ENCODE measurements around the gene CCDC102A.
A peak's percentile ranks its signal among the peaks of the same experiment; 100 is the strongest.

CCDC102A gene

DNA sequence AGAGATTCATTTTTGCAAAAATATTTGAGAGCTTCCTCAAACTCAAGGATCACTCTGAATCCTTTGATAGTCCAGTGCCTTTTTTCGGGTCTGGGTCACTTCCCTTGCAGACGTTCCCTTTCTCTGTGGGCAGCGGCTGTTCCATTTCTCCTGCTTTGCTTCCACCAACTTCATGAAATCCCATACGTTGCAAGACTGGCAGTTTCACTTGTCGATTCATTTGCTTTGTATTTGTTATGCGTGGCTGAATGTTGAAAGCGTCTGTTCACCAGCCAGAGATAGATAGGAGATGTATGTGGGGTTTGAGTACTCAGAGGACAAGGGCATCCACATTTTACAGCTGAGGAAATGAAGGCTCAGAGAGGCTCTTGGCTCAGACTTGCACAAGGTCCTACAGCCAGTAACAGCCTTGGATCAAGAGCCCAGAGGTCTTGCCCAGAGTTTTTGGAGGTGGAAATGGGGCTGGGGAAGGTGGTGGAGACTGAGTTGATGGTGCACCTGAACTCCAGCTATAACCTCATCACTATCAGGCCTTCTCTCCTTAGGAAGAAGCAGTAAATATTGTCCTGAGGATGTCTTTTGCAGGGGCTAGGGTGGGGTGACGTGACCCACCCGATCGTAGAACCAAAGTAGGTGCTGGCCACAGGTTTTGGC lies 1.3 kb upstream of the CCDC102A start:
- no peak for DNase-seq (ENCODE audit: low read depth in 2 of 2)

DNA sequence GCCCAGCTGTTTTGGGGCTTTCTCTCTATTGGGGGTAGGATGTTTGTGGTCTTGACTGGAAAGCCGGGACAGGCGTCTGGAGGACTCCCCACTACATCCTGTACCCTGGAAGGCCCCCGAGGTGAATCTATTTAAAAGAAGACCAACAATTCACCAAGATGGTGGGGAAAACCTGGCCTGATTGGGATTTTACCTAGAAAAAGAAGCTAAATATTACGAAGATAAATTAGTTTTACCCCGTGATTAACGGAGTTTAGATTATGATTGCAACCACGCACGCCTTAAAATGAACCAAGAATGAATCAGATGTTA lies 779 bp upstream of the CCDC102A start:
- no peak for DNase-seq (ENCODE audit: low read depth in 2 of 2)

- peak; percentile 90 to 91 for DNase-seq (ENCODE audit: low read depth in 2 of 2)
These were observed 578 bp downstream of the CCDC102A start for GRCh38 chr16:57535680-57536305.

DNA sequence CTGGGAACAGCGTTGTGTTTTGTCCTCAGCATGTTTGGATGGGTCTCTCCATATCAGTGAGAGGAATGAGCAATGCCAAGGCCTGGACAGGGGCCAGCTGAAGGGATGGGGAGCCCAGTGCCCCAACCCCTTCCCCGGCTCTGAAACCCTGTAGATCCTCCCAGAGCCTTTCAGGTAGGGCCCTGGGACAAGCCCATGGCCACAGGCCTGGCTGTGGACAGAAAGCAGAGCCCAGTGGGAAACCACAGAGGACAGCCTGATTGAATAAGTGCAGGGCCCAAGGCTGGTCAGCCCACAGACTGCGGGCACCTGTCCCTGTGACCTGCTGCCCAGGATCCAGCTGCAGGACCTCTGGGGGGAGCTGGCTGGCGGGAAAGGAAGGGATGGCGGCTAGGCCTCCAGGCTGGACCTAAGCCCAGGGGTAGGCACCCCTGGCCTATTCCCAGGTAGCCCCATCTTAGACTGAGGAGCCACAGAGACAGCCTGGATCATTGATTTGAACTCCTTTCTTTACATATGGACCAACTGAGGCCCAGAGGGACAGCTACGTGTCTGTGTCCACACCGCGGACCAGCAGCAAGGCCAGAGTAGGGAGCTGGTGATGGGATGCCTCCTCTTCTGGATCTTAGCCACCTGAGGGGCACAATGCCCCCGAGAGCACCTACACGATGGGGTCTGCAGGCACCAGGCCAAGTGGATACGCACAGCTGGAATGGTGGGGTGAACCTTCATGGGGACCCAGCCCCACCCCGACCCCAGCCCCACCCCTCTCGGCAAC lies 1.3 kb downstream of the CCDC102A start:
- DNase-seq (ENCODE audit: low read depth in 2 of 2), result no peak

DNA sequence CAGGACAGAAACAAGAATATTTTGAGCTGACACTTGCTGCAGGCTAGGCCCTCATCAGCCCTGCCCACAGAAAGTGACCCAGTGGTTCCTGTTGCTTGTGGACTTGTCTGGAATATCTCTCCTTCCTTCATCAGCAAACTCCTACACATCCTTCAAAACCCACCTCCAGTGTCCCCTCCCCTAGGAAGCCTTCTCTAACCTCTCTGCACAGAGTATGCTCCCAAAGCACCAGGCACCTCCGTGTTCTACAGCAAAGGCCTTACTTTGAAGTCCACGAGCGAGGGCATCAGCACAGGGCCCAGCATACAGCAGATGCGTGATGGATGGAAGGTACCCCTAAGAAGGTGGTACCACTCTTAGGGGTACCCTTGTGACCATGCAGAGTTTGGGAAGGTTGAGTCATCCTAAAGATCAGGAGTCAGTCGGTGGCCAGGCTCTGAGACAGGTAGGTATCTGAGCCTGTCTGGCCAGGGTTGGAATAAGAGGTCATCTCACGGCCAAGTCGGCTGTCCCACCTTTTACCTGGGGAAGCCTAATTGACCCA lies 2.0 kb downstream of the CCDC102A start:
- no peak for DNase-seq (ENCODE audit: low read depth in 2 of 2)

DNA sequence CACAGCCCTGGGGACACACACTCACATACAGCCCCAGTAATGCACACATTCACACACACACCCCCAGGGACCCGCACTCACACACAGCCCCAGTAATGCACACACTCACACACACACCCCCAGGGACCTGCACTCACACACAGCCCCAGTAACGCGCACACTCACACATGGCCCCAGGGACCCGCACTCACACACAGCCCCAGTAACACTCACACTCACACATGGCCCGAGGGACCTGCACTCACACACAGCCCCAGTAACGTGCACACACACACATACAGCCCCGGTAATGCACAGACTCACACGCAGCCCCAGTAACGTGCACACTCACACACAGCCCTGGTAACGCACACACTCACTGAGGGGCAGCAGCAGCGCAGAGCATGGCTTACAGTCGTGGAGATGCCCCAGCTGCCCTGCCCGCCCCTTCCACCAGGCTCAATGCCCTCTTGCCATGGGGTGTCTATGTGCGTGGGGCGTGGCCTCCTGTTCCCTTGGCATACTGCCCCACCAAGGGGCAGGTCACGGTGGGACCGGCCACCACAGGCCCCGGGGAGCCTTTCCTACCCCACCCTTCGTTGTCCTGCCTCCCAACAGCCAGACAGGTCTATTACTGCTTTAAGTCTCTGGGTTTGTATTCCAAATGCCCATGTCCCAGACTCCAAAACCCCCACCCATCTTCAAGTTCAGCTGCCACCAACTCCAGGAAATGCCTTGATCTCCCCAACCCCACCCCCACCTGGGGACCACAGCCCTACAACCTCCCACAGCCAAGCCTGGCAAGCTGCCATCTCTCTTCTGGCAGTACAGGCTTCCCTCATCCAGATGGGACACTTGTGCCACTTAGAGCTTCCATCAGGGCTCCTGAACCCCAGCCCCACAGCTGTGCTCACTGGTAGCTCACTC lies 2.7 kb downstream of the CCDC102A start:
- no peak for DNase-seq (ENCODE audit: low read depth in 2 of 2)

- no peak for DNase-seq (ENCODE audit: low read depth in 2 of 2)
These were observed 4.1 kb downstream of the CCDC102A start for GRCh38 chr16:57532266-57532625.

DNA sequence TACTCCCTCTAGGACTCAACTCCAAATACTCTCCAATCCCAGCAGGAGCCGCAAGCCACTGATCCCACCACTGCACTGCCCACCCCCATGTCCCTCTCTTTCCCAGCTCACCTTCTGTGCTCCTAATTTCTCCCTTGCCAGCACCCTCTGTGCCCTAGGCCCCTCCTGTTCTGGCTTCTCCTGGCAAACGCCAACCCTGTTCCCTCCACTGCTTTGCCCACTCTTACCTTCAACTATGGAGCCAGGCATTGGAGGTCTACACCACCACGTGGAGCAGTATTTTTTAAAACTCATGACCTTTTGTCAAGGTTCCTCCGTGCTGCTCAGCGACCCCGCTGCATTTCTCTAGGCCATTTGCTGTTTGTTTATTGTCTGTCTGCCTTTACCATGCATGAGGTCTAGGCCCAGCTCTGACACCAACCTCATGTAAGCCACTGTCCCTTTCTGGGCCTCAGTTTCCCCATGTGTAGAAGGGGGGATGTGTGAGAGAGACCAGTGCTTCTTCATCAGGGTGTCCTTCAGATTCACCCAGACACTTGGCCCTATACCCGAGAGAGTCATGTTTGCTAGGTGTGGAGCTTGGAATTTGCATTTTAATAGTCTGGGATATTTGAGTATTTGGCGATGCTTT lies 4.6 kb downstream of the CCDC102A start:
- no peak for DNase-seq (ENCODE audit: low read depth in 2 of 2)

DNA sequence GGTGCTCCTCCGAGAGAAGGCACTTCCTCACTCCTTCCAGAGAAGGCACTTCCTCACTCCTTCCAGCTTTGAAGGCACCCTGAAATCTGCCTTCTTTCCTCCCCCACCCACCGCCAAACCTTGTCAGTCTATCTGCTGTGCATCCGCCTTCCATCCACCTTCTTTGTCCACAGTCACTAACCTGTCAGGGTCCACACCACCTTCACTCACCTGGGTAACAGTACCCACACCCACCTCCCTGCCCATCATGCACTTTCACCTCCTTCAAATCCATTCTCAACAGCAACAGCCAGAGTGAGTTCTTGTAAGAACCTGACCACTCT lies 5.2 kb downstream of the CCDC102A start:
- DNase-seq (ENCODE audit: low read depth in 2 of 2), result no peak

GRCh38 chr16:57530522-57531252 lies 5.7 kb downstream of the CCDC102A start:
- DNase-seq (ENCODE audit: low read depth in 2 of 2), result no peak

- DNase-seq (ENCODE audit: low read depth in 2 of 2), result peak; percentile 48 to 51
These were observed 6.3 kb downstream of the CCDC102A start for GRCh38 chr16:57530104-57530521.

- DNase-seq (ENCODE audit: low read depth in 2 of 2), result no peak
These were observed 6.8 kb downstream of the CCDC102A start for GRCh38 chr16:57529391-57530103.

- no peak for DNase-seq (ENCODE audit: low read depth in 2 of 2)
These were observed 7.6 kb downstream of the CCDC102A start for GRCh38 chr16:57528499-57529390.

- no peak for DNase-seq (ENCODE audit: low read depth in 2 of 2)
These were observed 8.6 kb downstream of the CCDC102A start for GRCh38 chr16:57527610-57528360.

DNA sequence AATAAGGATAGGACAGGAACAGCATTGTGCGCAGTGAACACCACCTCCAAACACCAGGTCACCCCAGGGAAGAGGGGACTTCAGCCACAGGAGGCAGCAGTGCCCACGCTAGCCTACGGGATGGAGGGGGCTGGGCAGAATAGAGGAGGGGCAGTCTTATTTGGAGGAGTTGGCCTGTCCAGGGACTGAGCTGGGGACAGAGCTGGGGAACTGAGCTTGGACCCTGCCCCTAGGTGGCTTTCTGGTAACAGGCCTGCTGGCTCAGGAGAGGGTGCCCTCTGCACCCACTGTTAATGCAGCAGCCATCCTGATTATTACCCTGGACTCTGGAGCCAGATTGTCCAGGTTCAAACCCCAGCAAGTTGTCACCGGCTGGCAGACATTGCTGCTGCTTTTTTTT lies 9.3 kb downstream of the CCDC102A start:
- no peak for DNase-seq (ENCODE audit: low read depth in 2 of 2)

DNA sequence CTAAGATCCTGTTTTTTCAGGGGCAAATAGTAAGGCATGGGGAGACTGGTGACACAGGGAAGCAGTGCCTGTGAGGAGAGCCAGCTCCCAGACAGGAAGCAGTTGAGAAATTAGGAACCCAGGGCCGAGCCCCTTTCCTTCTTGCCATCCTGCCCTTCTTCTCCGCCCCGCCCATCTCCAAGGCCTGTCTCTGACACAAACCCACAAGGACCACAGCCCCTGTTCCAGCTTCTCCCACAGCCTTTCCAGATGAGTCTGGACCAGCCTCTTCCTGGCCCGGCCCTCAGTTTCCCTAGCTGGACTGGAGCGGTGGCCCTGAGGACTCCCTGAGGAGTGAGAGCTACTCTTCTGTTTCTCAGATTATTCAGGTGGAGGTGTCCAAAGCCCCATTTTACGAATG lies 9.9 kb downstream of the CCDC102A start:
- DNase-seq (ENCODE audit: low read depth in 2 of 2), result no peak

- no peak for DNase-seq (ENCODE audit: low read depth in 2 of 2)
These were observed 10.6 kb downstream of the CCDC102A start for GRCh38 chr16:57525761-57526160.

GRCh38 chr16:57522960-57523359 lies 13.4 kb downstream of the CCDC102A start:
- DNase-seq (ENCODE audit: low read depth in 2 of 2), result no peak
